Central memory CD8-positive, alpha-beta T cell (primary cell): ENCODE results near the gene LAMTOR5.
"Not testable (repeated sequence)": the region's sequence is repeated elsewhere in the genome, so short reads cannot be mapped to it uniquely, and the experiment has no call there.

Experiments
- ATAC-seq: fragments of 150-1000 bp; cut with Tn5 transposase; replicated peaks from 2 replicates; pipeline ENCODE4 v1.10.0; 2022; ENCODE audit warnings: mild to moderate bottlenecking, moderate FRiP score, moderate number of reproducible peaks; ENCODE audit not compliant: poor library complexity, severe bottlenecking; ENCODE audit errors: extremely low read depth
- DNase-seq, 2 donors: peaks; one replicate each; pipeline ENCODE4 v3.0.0; 2021; ENCODE audit warnings: low spot score in 2 of 2
- H3K27ac Mint-ChIP-seq: one replicate; pipeline ENCODE4 v1.8.0; 2022; ENCODE audit warnings: low read depth, mild to moderate bottlenecking, moderate library complexity, mixed read lengths
- H3K27me3 Mint-ChIP-seq: one replicate; pipeline ENCODE4 v1.8.0; 2022; ENCODE audit warnings: mixed read lengths
- H3K36me3 Mint-ChIP-seq: one replicate; pipeline ENCODE4 v1.8.0; 2022; ENCODE audit warnings: mild to moderate bottlenecking, moderate library complexity, mixed read lengths; ENCODE audit not compliant: insufficient read depth
- H3K4me1 Mint-ChIP-seq: one replicate; pipeline ENCODE4 v1.8.0; 2022; ENCODE audit warnings: mixed read lengths
- H3K4me3 Mint-ChIP-seq: one replicate; pipeline ENCODE4 v1.8.0; 2022; ENCODE audit warnings: mild to moderate bottlenecking, moderate library complexity, mixed read lengths
- H3K9me3 Mint-ChIP-seq: one replicate; pipeline ENCODE4 v1.8.0; 2022; ENCODE audit warnings: mixed read lengths

Gene LAMTOR5

GRCh38 chr1:110439873-110440272, 32.4 kb upstream of the LAMTOR5 start:
- not testable (repeated sequence) for H3K36me3 Mint-ChIP-seq, H3K27ac Mint-ChIP-seq, H3K9me3 Mint-ChIP-seq, ATAC-seq, H3K4me1 Mint-ChIP-seq, H3K4me3 Mint-ChIP-seq, DNase-seq
- peaks cover 36% of the 10 kb centered on the region for H3K27me3 Mint-ChIP-seq

- H3K36me3 Mint-ChIP-seq = no peaks in the 10 kb centered on the region
- DNase-seq (no peak), ATAC-seq (no peak)
- H3K4me1 Mint-ChIP-seq = no peaks in the 10 kb centered on the region
- no peak overlapping the region for H3K27ac Mint-ChIP-seq
- no peaks in the 10 kb centered on the region for H3K9me3 Mint-ChIP-seq
- no peak overlapping the region for H3K4me3 Mint-ChIP-seq
- peaks cover 39% of the 10 kb centered on the region for H3K27me3 Mint-ChIP-seq
These were observed 31.4 kb upstream of the LAMTOR5 start for GRCh38 chr1:110438893-110439292.

- not testable (repeated sequence) for H3K36me3 Mint-ChIP-seq, H3K27ac Mint-ChIP-seq, ATAC-seq, H3K4me1 Mint-ChIP-seq, H3K4me3 Mint-ChIP-seq, H3K9me3 Mint-ChIP-seq, DNase-seq
- peaks cover 45% of the 10 kb centered on the region for H3K27me3 Mint-ChIP-seq
These were observed 30.3 kb upstream of the LAMTOR5 start for GRCh38 chr1:110437645-110438299.

GRCh38 chr1:110436635-110437034, 29.1 kb upstream of the LAMTOR5 start:
- Mint-ChIP-seq H3K27me3 (peaks cover 50% of the 10 kb centered on the region), H3K27ac (no peak overlapping the region), H3K36me3 (no peaks in the 10 kb centered on the region), H3K4me1 (no peaks in the 10 kb centered on the region), H3K4me3 (no peak overlapping the region), H3K9me3 (no peaks in the 10 kb centered on the region)
- ATAC-seq = no peak
- DNase-seq = no peak

GRCh38 chr1:110434946-110435345, 27.5 kb upstream of the LAMTOR5 start:
- Mint-ChIP-seq H3K36me3 (no peaks in the 10 kb centered on the region), H3K9me3 (no peaks in the 10 kb centered on the region), H3K4me3 (no peak overlapping the region), H3K4me1 (no peaks in the 10 kb centered on the region), H3K27ac (no peak overlapping the region), H3K27me3 (peaks cover 63% of the 10 kb centered on the region)
- ATAC-seq (no peak), DNase-seq (no peak)

GRCh38 chr1:110433803-110434202, 26.3 kb upstream of the LAMTOR5 start:
- Mint-ChIP-seq H3K9me3 (no peaks in the 10 kb centered on the region), H3K27ac (no peak overlapping the region), H3K36me3 (no peaks in the 10 kb centered on the region), H3K4me3 (no peak overlapping the region), H3K27me3 (peaks cover 54% of the 10 kb centered on the region), H3K4me1 (no peaks in the 10 kb centered on the region)
- ATAC-seq (no peak), DNase-seq (no peak)

- ATAC-seq (no peak), DNase-seq (no peak)
- Mint-ChIP-seq H3K36me3 (no peaks in the 10 kb centered on the region), H3K27me3 (peaks cover 48% of the 10 kb centered on the region), H3K4me3 (no peak overlapping the region), H3K27ac (no peak overlapping the region), H3K4me1 (no peaks in the 10 kb centered on the region), H3K9me3 (no peaks in the 10 kb centered on the region)
These were observed 25.7 kb upstream of the LAMTOR5 start for GRCh38 chr1:110433213-110433612.

GRCh38 chr1:110430901-110431300, 23.4 kb upstream of the LAMTOR5 start:
- Mint-ChIP-seq H3K4me3 (no peak overlapping the region), H3K4me1 (no peaks in the 10 kb centered on the region), H3K27ac (no peak overlapping the region), H3K9me3 (no peaks in the 10 kb centered on the region), H3K27me3 (peaks cover 44% of the 10 kb centered on the region), H3K36me3 (no peaks in the 10 kb centered on the region)
- no peak for ATAC-seq
- DNase-seq = no peak

- ATAC-seq = no peak
- Mint-ChIP-seq H3K4me1 (no peaks in the 10 kb centered on the region), H3K27ac (no peak overlapping the region), H3K9me3 (no peaks in the 10 kb centered on the region), H3K36me3 (no peaks in the 10 kb centered on the region), H3K4me3 (no peak overlapping the region), H3K27me3 (peaks cover 44% of the 10 kb centered on the region)
- no peak for DNase-seq
These were observed 22.9 kb upstream of the LAMTOR5 start for GRCh38 chr1:110430366-110430765.

GRCh38 chr1:110428946-110429345, 21.5 kb upstream of the LAMTOR5 start:
- H3K27me3 Mint-ChIP-seq = peaks cover 46% of the 10 kb centered on the region
- no peaks in the 10 kb centered on the region for H3K4me1 Mint-ChIP-seq
- H3K36me3 Mint-ChIP-seq = no peaks in the 10 kb centered on the region
- ATAC-seq (no peak), DNase-seq (no peak)
- H3K9me3 Mint-ChIP-seq = no peaks in the 10 kb centered on the region
- H3K27ac Mint-ChIP-seq = no peak overlapping the region
- H3K4me3 Mint-ChIP-seq = no peak overlapping the region

- no peak for ATAC-seq
- Mint-ChIP-seq H3K9me3 (no peaks in the 10 kb centered on the region), H3K36me3 (no peaks in the 10 kb centered on the region), H3K27me3 (peaks cover 33% of the 10 kb centered on the region), H3K27ac (no peak overlapping the region), H3K4me3 (no peak overlapping the region), H3K4me1 (no peaks in the 10 kb centered on the region)
- no peak for DNase-seq
These were observed 19.4 kb upstream of the LAMTOR5 start for GRCh38 chr1:110426854-110427253.

- ATAC-seq (no peak), DNase-seq (no peak)
- Mint-ChIP-seq H3K9me3 (no peaks in the 10 kb centered on the region), H3K36me3 (no peaks in the 10 kb centered on the region), H3K27ac (no peak overlapping the region), H3K4me1 (no peaks in the 10 kb centered on the region), H3K4me3 (no peak overlapping the region), H3K27me3 (peaks cover 22% of the 10 kb centered on the region)
These were observed 18.2 kb upstream of the LAMTOR5 start for GRCh38 chr1:110425612-110426152.

- ATAC-seq (no peak), DNase-seq (no peak)
- Mint-ChIP-seq H3K27ac (no peak overlapping the region), H3K27me3 (peaks cover 14% of the 10 kb centered on the region), H3K9me3 (no peaks in the 10 kb centered on the region), H3K36me3 (no peaks in the 10 kb centered on the region), H3K4me1 (no peaks in the 10 kb centered on the region), H3K4me3 (no peak overlapping the region)
These were observed 17.5 kb upstream of the LAMTOR5 start for GRCh38 chr1:110424699-110425611.
